GM19239 (cell line): Measurements from ENCODE around the gene AMIGO2.
"Not testable (repeated sequence)": the region's sequence is repeated elsewhere in the genome, so short reads cannot be mapped to it uniquely, and the experiment has no call there.

Experiments
- DNase-seq: peaks from one replicate; pipeline ENCODE4 v3.0.0; 2011; ENCODE audit warnings: low spot score; ENCODE audit not compliant: insufficient read length
- FAIRE-seq: peaks from 2 replicates; lab custom pipeline; 2011; peaks lifted over from hg19 to GRCh38; lab: Jason Lieb, UNC

The AMIGO2 gene

GRCh38 chr12:47079468-47079980 lies at the start of gene AMIGO2, which contains the start of gene PCED1B:
AMIGO2 (minus strand) TSS chr12:47079959; CDS start chr12:47079002, 957 bp downstream.
PCED1B (plus strand) TSS chr12:47079621; CDS start chr12:47235064, 155,443 bp downstream.
- peak; percentile 51 for DNase-seq
- FAIRE-seq: peak; percentile 45

GRCh38 chr12:47126246-47126645 lies 46.5 kb upstream of the AMIGO2 start:
- FAIRE-seq: no peak
- no peak for DNase-seq

GRCh38 chr12:47124451-47124850 lies 44.7 kb upstream of the AMIGO2 start:
- DNase-seq: no peak
- FAIRE-seq: no peak

GRCh38 chr12:47123730-47124129 lies 44.0 kb upstream of the AMIGO2 start:
- no peak for DNase-seq
- FAIRE-seq: no peak

GRCh38 chr12:47122602-47123001 lies 42.8 kb upstream of the AMIGO2 start:
- FAIRE-seq (no peak), DNase-seq (no peak)

GRCh38 chr12:47121146-47121545 lies 41.4 kb upstream of the AMIGO2 start:
- DNase-seq: no peak
- no peak for FAIRE-seq

- DNase-seq: no peak
- no peak for FAIRE-seq
Observed at GRCh38 chr12:47120736-47121135, 41.0 kb upstream of the AMIGO2 start.

- FAIRE-seq, DNase-seq: not testable (repeated sequence)
Observed at GRCh38 chr12:47117305-47117704, 37.5 kb upstream of the AMIGO2 start.

GRCh38 chr12:47114481-47114892 lies 34.7 kb upstream of the AMIGO2 start:
- DNase-seq (no peak), FAIRE-seq (no peak)

- DNase-seq (no peak), FAIRE-seq (no peak)
Observed at GRCh38 chr12:47112679-47113078, 32.9 kb upstream of the AMIGO2 start.

- FAIRE-seq: no peak
- DNase-seq: no peak
Observed at GRCh38 chr12:47111854-47112253, 32.1 kb upstream of the AMIGO2 start.

GRCh38 chr12:47111392-47111778 lies 31.6 kb upstream of the AMIGO2 start:
- DNase-seq (no peak), FAIRE-seq (no peak)

- FAIRE-seq: no peak
- no peak for DNase-seq
Observed at GRCh38 chr12:47110718-47111391, 31.1 kb upstream of the AMIGO2 start.

- DNase-seq (no peak), FAIRE-seq (no peak)
Observed at GRCh38 chr12:47110011-47110541, 30.3 kb upstream of the AMIGO2 start.

GRCh38 chr12:47107926-47108325 lies 28.2 kb upstream of the AMIGO2 start:
- DNase-seq (no peak), FAIRE-seq (no peak)

- DNase-seq (no peak), FAIRE-seq (no peak)
Observed at GRCh38 chr12:47107446-47107845, 27.7 kb upstream of the AMIGO2 start.

- FAIRE-seq (no peak), DNase-seq (no peak)
Observed at GRCh38 chr12:47105914-47106674, 26.3 kb upstream of the AMIGO2 start.

GRCh38 chr12:47102845-47103651 lies 23.3 kb upstream of the AMIGO2 start:
- no peak for FAIRE-seq
- no peak for DNase-seq

GRCh38 chr12:47102406-47102805 lies 22.6 kb upstream of the AMIGO2 start:
- DNase-seq (no peak), FAIRE-seq (no peak)

- DNase-seq (no peak), FAIRE-seq (no peak)
Observed at GRCh38 chr12:47100160-47100559, 20.4 kb upstream of the AMIGO2 start.
